Coronary artery (tissue), 2 donors: Measurements from ENCODE around the gene CD3G.
"Not testable (repeated sequence)": the region's sequence is repeated elsewhere in the genome, so short reads cannot be mapped to it uniquely, and the experiment has no call there.

ENCODE experiments used
- DNase-seq: peaks from one replicate; pipeline ENCODE4 v3.0.0-alpha.2; 2017; ENCODE audit warnings: low spot score
- H3K27ac ChIP-seq, 2 donors: fragments of 200-600 bp; sonication (generic); one replicate each; pipeline ENCODE4 v1.5.1; 2016 to 2019
- H3K4me3 ChIP-seq: fragments of 200-600 bp; sonication (generic); 2 replicates; pipeline ENCODE4 v1.5.1; 2016; ENCODE audit warnings: mild to moderate bottlenecking, moderate library complexity
- TF ChIP-seq, protein P1 (sequence below): fragments of 200-600 bp; sonication (generic); IDR thresholded peaks from one replicate; pipeline ENCODE4 v1.5.1; 2019; ENCODE audit warnings: antibody characterized with exemption

CD3G gene

DNA sequence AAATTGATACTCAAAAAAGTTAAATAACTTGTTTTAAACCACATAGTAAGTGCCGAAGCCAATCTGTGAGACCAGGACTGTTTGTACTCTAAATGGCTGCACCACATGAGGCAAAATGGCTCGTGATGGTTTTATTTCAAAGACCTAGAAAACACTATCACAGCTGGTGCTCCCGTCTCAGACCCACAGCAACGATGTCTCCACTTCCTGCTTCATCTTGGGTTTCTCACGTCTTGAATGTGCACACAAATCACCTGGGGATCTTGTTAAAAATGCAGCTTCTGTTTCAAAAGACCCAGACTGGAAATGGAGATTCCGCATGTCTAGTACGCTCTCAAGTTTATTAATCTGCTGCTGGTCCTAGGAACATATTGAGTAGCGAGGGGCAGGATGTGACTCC is 38.4 kb upstream of the CD3G start:
- Histone ChIP-seq H3K27ac (no peak overlapping the region), H3K4me3 (no peak overlapping the region)
- DNase-seq: no peak
- TF ChIP-seq, protein P1, sequence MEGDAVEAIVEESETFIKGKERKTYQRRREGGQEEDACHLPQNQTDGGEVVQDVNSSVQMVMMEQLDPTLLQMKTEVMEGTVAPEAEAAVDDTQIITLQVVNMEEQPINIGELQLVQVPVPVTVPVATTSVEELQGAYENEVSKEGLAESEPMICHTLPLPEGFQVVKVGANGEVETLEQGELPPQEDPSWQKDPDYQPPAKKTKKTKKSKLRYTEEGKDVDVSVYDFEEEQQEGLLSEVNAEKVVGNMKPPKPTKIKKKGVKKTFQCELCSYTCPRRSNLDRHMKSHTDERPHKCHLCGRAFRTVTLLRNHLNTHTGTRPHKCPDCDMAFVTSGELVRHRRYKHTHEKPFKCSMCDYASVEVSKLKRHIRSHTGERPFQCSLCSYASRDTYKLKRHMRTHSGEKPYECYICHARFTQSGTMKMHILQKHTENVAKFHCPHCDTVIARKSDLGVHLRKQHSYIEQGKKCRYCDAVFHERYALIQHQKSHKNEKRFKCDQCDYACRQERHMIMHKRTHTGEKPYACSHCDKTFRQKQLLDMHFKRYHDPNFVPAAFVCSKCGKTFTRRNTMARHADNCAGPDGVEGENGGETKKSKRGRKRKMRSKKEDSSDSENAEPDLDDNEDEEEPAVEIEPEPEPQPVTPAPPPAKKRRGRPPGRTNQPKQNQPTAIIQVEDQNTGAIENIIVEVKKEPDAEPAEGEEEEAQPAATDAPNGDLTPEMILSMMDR: no peak

DNA sequence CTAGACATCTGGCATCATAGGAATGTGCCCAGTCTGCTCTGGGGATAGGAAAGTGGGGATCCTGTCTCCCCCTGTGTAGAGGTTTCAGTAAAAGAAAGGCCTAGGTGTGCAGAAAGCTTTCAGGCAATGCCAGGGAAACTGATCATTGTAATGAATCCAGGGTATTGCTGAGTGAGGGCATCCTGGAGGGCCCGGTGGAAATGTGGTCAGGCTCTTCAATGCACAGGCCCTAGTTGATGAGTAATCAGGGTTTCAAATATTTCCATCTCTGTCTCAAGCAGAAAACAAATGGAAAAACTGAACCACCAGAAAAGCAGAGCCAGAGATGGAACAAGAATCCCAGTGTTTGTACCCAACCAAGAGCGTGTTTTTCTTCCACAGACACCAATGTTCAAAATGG is 37.6 kb upstream of the CD3G start:
- DNase-seq: no peak
- TF ChIP-seq, protein P1: no peak
- no peak overlapping the region for H3K4me3 ChIP-seq
- no peak overlapping the region for H3K27ac ChIP-seq

GRCh38 chr11:118308995-118309528 is 35.1 kb upstream of the CD3G start:
- H3K4me3 ChIP-seq, H3K27ac ChIP-seq, DNase-seq: not testable (repeated sequence)

DNA sequence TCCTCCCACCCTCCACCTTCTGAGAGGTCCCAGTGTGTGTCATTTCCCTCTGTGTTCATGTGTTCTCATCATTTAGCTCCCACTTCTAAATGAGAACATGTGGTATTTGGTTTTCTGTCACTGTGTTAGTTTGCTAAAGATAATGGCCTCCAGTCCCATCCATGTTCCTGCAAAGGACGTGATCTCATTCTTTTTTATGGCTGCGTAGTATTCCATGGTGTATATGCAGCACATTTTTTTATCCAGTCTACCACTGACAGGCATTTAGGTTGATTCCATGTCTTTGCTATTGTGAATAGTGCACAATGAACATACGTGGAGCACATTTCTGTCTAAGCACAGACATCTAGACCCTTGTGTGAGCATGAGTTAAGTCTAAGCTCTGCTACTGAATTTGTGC is 33.9 kb upstream of the CD3G start:
- H3K4me3 ChIP-seq: no peak overlapping the region

GRCh38 chr11:118310781-118311485 is 33.2 kb upstream of the CD3G start:
- DNase-seq: no peak
- TF ChIP-seq, protein P1: no peak
- Histone ChIP-seq H3K27ac (no peak overlapping the region), H3K4me3 (no peak overlapping the region)

More for the DNA sequence above, 33.9 kb upstream of the CD3G start:
- no peak overlapping the region for H3K27ac ChIP-seq
- DNase-seq: no peak
- TF ChIP-seq, protein P1: no peak

DNA sequence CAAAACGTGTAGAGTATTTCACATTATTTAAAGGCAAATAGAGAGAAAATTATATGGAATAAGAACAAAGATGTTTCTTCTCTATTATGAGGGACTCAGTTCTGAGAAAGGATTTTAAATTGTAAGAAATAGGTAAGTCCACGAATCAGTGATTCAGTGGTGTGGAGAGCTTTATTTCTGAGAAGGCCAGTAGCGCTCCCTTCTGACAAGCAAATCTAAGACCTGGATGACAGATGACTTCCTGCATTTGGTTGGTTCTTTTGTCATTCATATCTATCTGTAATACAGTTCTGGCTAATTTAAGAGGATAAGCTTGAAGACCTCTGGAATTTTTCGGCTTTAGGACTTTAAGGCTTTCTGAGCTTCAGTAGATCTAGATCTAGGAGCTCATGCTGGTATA is 32.6 kb upstream of the CD3G start:
- Histone ChIP-seq H3K27ac (no peak overlapping the region), H3K4me3 (no peak overlapping the region)
- DNase-seq: no peak
- TF ChIP-seq, protein P1: no peak

GRCh38 chr11:118312328-118312727 is 31.8 kb upstream of the CD3G start:
- no peak overlapping the region for H3K4me3 ChIP-seq
- H3K27ac ChIP-seq: no peak overlapping the region
- DNase-seq: no peak
- TF ChIP-seq, protein P1: no peak
